Astrocyte (in vitro differentiated cells and primary cell): ENCODE data around the gene KRTAP10-1. TPM values are rescaled to one million over a fixed set of nuclear protein-coding genes. Genes with fewer than 3 reads are reported as not detected.

Source experiments
- DNase-seq: peaks from one replicate; pipeline ENCODE4 v3.0.0-alpha.2; 2010; ENCODE audit warnings: low read depth
- FAIRE-seq: peaks from 2 replicates; lab custom pipeline; 2011; peaks lifted over from hg19 to GRCh38; lab: Jason Lieb, UNC
- H2AFZ ChIP-seq: 2 replicates; pipeline ENCODE4 v1.6.0; 2012; ENCODE audit warnings: low read depth, low read length, inconsistent platforms
- H3K27ac ChIP-seq: 2 replicates; pipeline ENCODE4 v1.5.1; 2011; ENCODE audit warnings: low read depth, low read length, inconsistent platforms
- H3K27me3 ChIP-seq: 2 replicates; pipeline ENCODE4 v1.6.0; 2011; ENCODE audit warnings: low read length, inconsistent platforms; ENCODE audit not compliant: insufficient read depth
- H3K36me3 ChIP-seq: 2 replicates; pipeline ENCODE4 v1.5.1; 2011; ENCODE audit warnings: low read length, inconsistent platforms; ENCODE audit not compliant: insufficient read depth
- H3K4me1 ChIP-seq: 2 replicates; pipeline ENCODE4 v1.5.1; 2011; ENCODE audit warnings: low read length, inconsistent platforms; ENCODE audit not compliant: insufficient read depth
- H3K4me2 ChIP-seq: 2 replicates; pipeline ENCODE4 v1.6.0; 2012; ENCODE audit warnings: low read length, inconsistent platforms
- H3K4me3 ChIP-seq: 2 replicates; pipeline ENCODE4 v1.5.1; 2011; ENCODE audit warnings: low read depth, mild to moderate bottlenecking, low read length, inconsistent platforms; ENCODE audit not compliant: insufficient read depth
- H3K79me2 ChIP-seq: 2 replicates; pipeline ENCODE4 v1.6.0; 2012; ENCODE audit warnings: mild to moderate bottlenecking, low read length, inconsistent platforms; ENCODE audit not compliant: insufficient read depth
- H3K9ac ChIP-seq: 2 replicates; pipeline ENCODE4 v1.6.0; 2012; ENCODE audit warnings: mild to moderate bottlenecking, low read length, inconsistent platforms
- H3K9me3 ChIP-seq: 2 replicates; pipeline ENCODE4 v1.5.1; 2012; ENCODE audit warnings: low read depth, mild to moderate bottlenecking, low read length, inconsistent platforms; ENCODE audit not compliant: insufficient read depth
- H4K20me1 ChIP-seq: 2 replicates; pipeline ENCODE4 v1.6.0; 2012; ENCODE audit warnings: low read length, inconsistent platforms; ENCODE audit not compliant: insufficient read depth
- H3K27ac Mint-ChIP-seq: one replicate; pipeline ENCODE4 v1.8.0; 2021; ENCODE audit warnings: mild to moderate bottlenecking, mixed read lengths; ENCODE audit not compliant: unreplicated experiment
- H3K27me3 Mint-ChIP-seq: one replicate; pipeline ENCODE4 v1.8.0; 2021; ENCODE audit warnings: low read depth, mixed read lengths; ENCODE audit not compliant: unreplicated experiment
- H3K36me3 Mint-ChIP-seq: one replicate; pipeline ENCODE4 v1.8.0; 2021; ENCODE audit warnings: low read depth, mixed read lengths; ENCODE audit not compliant: unreplicated experiment
- H3K4me1 Mint-ChIP-seq: one replicate; pipeline ENCODE4 v1.8.0; 2021; ENCODE audit warnings: low read depth, mixed read lengths; ENCODE audit not compliant: unreplicated experiment
- H3K4me3 Mint-ChIP-seq: one replicate; pipeline ENCODE4 v1.8.0; 2021; ENCODE audit warnings: mild to moderate bottlenecking, moderate library complexity, mixed read lengths; ENCODE audit not compliant: unreplicated experiment
- H3K9me3 Mint-ChIP-seq: one replicate; pipeline ENCODE4 v1.8.0; 2021; ENCODE audit warnings: mild to moderate bottlenecking, mixed read lengths; ENCODE audit not compliant: unreplicated experiment
- EZH2 ChIP-seq: IDR thresholded peaks from 2 replicates; pipeline ENCODE4 v1.6.1; 2012; ENCODE audit warnings: mild to moderate bottlenecking, low read length, inconsistent platforms; ENCODE audit not compliant: insufficient read depth
- total RNA-seq: library from RNA; stranded (reverse); gene quantifications from 2 replicates; pipeline ENCODE4 v1.2.1, GENCODE V29; 2021
- TF ChIP-seq, protein P1 (sequence below): IDR thresholded peaks from 2 replicates; pipeline ENCODE4 v1.5.1; 2011; ENCODE audit warnings: low read depth, mild to moderate bottlenecking, inconsistent platforms, low read length, moderate library complexity; ENCODE audit not compliant: insufficient read depth

KRTAP10-1 gene
- total RNA-seq, 1 donor from 2014 or later, result not detected

DNA sequence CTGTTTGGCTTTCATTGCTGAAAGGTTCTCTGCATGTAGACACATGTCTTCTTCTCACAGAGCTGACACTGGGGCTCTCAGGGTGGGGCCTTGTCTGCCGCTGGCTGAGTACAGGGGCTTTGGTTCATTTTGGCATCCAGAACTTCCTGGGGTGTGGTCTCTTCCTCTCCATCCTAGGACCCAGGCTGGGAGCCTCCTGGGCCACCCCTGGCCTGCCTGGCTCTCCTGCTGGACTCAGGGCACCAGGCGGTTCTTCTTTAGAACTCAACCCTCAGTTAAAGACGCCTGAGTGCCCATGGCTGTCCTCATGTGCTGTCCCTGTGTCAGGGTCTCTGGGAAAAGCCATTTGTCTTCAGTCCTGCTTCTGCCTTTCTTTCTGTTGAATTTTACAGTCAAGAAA lies 45.9 kb upstream of the KRTAP10-1 start:
- H3K9ac ChIP-seq, result no peak overlapping the region
- peaks cover 35% of the 10 kb centered on the region for H3K27me3 Mint-ChIP-seq
- H3K9me3 ChIP-seq, result peaks cover 6% of the 10 kb centered on the region

DNA sequence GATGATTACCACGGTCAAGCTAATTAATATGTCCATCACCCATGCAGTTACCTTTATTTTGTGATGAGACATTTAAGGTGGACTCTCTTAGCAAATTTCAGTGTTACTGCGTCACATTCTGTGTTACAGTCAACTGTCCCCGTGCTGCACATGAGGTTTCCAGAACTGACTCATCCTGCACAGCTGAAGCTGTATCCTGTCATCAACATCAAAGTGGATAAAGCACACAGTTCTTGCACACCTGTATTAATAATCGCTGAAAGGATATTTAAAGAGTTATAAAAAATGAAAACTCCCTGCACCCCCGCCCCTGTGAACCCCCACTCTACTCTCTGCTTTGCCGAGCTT lies 43.8 kb upstream of the KRTAP10-1 start:
- peaks cover 25% of the 10 kb centered on the region for H3K9me3 Mint-ChIP-seq
- Histone ChIP-seq H3K4me2 (no peak overlapping the region), H3K36me3 (no peaks in the 10 kb centered on the region), H3K4me1 (no peaks in the 10 kb centered on the region), H3K4me3 (no peak overlapping the region), H2AFZ (no peak overlapping the region), H3K9me3 (peaks cover 6% of the 10 kb centered on the region), H3K27ac (no peak overlapping the region), H3K79me2 (no peaks in the 10 kb centered on the region), H4K20me1 (no peaks in the 10 kb centered on the region), H3K27me3 (no peaks in the 10 kb centered on the region), H3K9ac (no peak overlapping the region)
- peaks cover 30% of the 10 kb centered on the region for H3K27me3 Mint-ChIP-seq
- no peaks in the 10 kb centered on the region for H3K4me1 Mint-ChIP-seq
- no peaks in the 10 kb centered on the region for H3K36me3 Mint-ChIP-seq
- no peak for FAIRE-seq
- H3K4me3 Mint-ChIP-seq, result no peak overlapping the region
- TF ChIP-seq EZH2, result no peak
- TF ChIP-seq, protein P1, sequence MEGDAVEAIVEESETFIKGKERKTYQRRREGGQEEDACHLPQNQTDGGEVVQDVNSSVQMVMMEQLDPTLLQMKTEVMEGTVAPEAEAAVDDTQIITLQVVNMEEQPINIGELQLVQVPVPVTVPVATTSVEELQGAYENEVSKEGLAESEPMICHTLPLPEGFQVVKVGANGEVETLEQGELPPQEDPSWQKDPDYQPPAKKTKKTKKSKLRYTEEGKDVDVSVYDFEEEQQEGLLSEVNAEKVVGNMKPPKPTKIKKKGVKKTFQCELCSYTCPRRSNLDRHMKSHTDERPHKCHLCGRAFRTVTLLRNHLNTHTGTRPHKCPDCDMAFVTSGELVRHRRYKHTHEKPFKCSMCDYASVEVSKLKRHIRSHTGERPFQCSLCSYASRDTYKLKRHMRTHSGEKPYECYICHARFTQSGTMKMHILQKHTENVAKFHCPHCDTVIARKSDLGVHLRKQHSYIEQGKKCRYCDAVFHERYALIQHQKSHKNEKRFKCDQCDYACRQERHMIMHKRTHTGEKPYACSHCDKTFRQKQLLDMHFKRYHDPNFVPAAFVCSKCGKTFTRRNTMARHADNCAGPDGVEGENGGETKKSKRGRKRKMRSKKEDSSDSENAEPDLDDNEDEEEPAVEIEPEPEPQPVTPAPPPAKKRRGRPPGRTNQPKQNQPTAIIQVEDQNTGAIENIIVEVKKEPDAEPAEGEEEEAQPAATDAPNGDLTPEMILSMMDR, result no peak
- H3K27ac Mint-ChIP-seq, result no peak overlapping the region
- DNase-seq, result no peak

More for the DNA sequence above, 45.9 kb upstream of the KRTAP10-1 start:
- Mint-ChIP-seq H3K9me3 (peaks cover 22% of the 10 kb centered on the region), H3K27ac (no peak overlapping the region), H3K4me1 (no peaks in the 10 kb centered on the region), H3K36me3 (no peaks in the 10 kb centered on the region), H3K4me3 (no peak overlapping the region)
- Histone ChIP-seq H3K4me2 (no peak overlapping the region), H3K27me3 (no peaks in the 10 kb centered on the region), H3K27ac (no peak overlapping the region), H3K4me3 (no peak overlapping the region), H3K4me1 (no peaks in the 10 kb centered on the region), H2AFZ (no peak overlapping the region), H3K79me2 (no peaks in the 10 kb centered on the region), H3K36me3 (no peaks in the 10 kb centered on the region), H4K20me1 (no peaks in the 10 kb centered on the region)
- FAIRE-seq (no peak), DNase-seq (no peak)
- TF ChIP-seq, protein P1, result no peak
- TF ChIP-seq EZH2, result no peak

DNA sequence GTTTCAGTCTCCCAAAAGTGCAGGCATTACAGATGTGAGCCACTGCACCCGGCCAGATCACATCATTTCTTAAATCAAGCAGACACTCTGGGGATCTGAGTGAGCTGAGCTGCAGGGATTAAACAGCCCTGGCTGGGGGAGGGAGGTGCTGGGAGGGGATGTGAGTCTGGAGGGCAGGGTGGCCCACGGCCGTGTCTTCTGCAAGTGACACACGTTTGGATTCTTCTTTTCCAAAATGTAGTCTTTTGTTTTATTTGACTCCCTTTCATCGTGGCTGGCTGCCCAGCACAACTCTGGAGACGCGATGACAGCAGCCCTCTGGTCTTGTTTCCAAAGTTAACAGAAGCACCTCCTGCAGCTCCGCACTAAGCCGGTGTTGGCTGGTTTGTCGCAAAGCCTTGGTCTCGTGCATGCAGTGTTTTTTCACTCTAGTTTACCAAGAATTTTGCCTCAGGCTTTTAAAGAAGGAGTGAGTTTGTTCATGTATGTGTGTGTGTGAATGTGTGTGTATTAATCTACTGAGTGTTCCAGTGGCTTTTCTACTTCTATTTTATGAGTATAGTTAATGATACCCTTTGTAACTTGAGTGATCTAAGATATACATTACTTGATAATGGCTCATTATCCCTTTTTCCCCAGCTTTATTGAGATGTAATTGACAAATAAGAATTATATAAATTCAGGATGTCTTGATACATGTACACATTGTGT lies 43.2 kb upstream of the KRTAP10-1 start:
- Mint-ChIP-seq H3K9me3 (peaks cover 27% of the 10 kb centered on the region), H3K4me3 (no peak overlapping the region), H3K4me1 (no peaks in the 10 kb centered on the region), H3K27ac (no peak overlapping the region), H3K36me3 (no peaks in the 10 kb centered on the region), H3K27me3 (peaks cover 30% of the 10 kb centered on the region)
- DNase-seq (no peak), FAIRE-seq (no peak)
- TF ChIP-seq, protein P1, result no peak
- no peak for TF ChIP-seq EZH2
- no peaks in the 10 kb centered on the region for H3K4me1 ChIP-seq
- H3K9me3 ChIP-seq, result peaks cover 6% of the 10 kb centered on the region
- no peaks in the 10 kb centered on the region for H4K20me1 ChIP-seq
- no peak overlapping the region for H3K9ac ChIP-seq
- H3K27me3 ChIP-seq, result no peaks in the 10 kb centered on the region
- no peak overlapping the region for H3K4me3 ChIP-seq
- no peak overlapping the region for H3K4me2 ChIP-seq
- H3K79me2 ChIP-seq, result no peaks in the 10 kb centered on the region
- H3K36me3 ChIP-seq, result no peaks in the 10 kb centered on the region
- H3K27ac ChIP-seq, result no peak overlapping the region
- no peak overlapping the region for H2AFZ ChIP-seq
